ENCODE data around the gene PNMA6E.
A peak's percentile ranks its signal among the peaks of the same experiment; 100 is the strongest.
"Not testable (repeated sequence)": the region's sequence is repeated elsewhere in the genome, so short reads cannot be mapped to it uniquely, and the experiment has no call there.

Gene PNMA6E

GRCh38 chrX:153408871-153409351 lies 7.8 kb upstream of the PNMA6E start:
- DNase-seq (ENCODE audit: low read depth in 2 of 2), result no peak

- DNase-seq (ENCODE audit: low read depth in 2 of 2), result no peak
Observed at GRCh38 chrX:153408221-153408721, 7.1 kb upstream of the PNMA6E start.

GRCh38 chrX:153407736-153408135 lies 6.6 kb upstream of the PNMA6E start:
- no peak for DNase-seq (ENCODE audit: low read depth in 2 of 2)

GRCh38 chrX:153406903-153407302 lies 5.8 kb upstream of the PNMA6E start:
- DNase-seq (ENCODE audit: low read depth in 2 of 2), result no peak

GRCh38 chrX:153406011-153406410 lies 4.9 kb upstream of the PNMA6E start:
- DNase-seq (ENCODE audit: low read depth in 2 of 2), result no peak

- DNase-seq (ENCODE audit: low read depth in 2 of 2), result no peak
Observed at GRCh38 chrX:153405426-153405825, 4.3 kb upstream of the PNMA6E start.

GRCh38 chrX:153404333-153404732 lies 3.2 kb upstream of the PNMA6E start:
- not testable (repeated sequence) for DNase-seq (ENCODE audit: low read depth in 2 of 2)

- peak; percentile 48 to 64 for DNase-seq (ENCODE audit: low read depth in 2 of 2)
Observed at GRCh38 chrX:153400146-153401132, 711 bp downstream of the PNMA6E start.

GRCh38 chrX:153398275-153398960 lies 2.7 kb downstream of the PNMA6E start:
- no peak for DNase-seq (ENCODE audit: low read depth in 2 of 2)

GRCh38 chrX:153397256-153397960 lies 3.7 kb downstream of the PNMA6E start:
- DNase-seq (ENCODE audit: low read depth in 2 of 2), result no peak

GRCh38 chrX:153396320-153397195 lies 4.6 kb downstream of the PNMA6E start:
- DNase-seq (ENCODE audit: low read depth in 2 of 2), result no peak

GRCh38 chrX:153395613-153396319 lies 5.4 kb downstream of the PNMA6E start:
- no peak for DNase-seq (ENCODE audit: low read depth in 2 of 2)

- no peak for DNase-seq (ENCODE audit: low read depth in 2 of 2)
Observed at GRCh38 chrX:153394612-153395011, 6.5 kb downstream of the PNMA6E start.

GRCh38 chrX:153392642-153393321 lies 8.4 kb downstream of the PNMA6E start:
- no peak for DNase-seq (ENCODE audit: low read depth in 2 of 2)

- not testable (repeated sequence) for DNase-seq (ENCODE audit: low read depth in 2 of 2)
Observed at GRCh38 chrX:153389460-153389768, 11.7 kb downstream of the PNMA6E start.

- DNase-seq (ENCODE audit: low read depth in 2 of 2), result no peak
Observed at GRCh38 chrX:153388722-153389459, 12.3 kb downstream of the PNMA6E start.

- DNase-seq (ENCODE audit: low read depth in 2 of 2), result no peak
Observed at GRCh38 chrX:153387987-153388721, 13.0 kb downstream of the PNMA6E start.

- DNase-seq (ENCODE audit: low read depth in 2 of 2), result no peak
Observed at GRCh38 chrX:153387345-153387744, 13.8 kb downstream of the PNMA6E start.
